DMS 273 (cell line): Measurements from ENCODE around the gene MGLL.

Source experiments
- DNase-seq: peaks from one replicate; lab custom pipeline; 2025; ENCODE audit not compliant: unreplicated experiment; lab: John Stamatoyannopoulos, UW

Gene MGLL

DNA sequence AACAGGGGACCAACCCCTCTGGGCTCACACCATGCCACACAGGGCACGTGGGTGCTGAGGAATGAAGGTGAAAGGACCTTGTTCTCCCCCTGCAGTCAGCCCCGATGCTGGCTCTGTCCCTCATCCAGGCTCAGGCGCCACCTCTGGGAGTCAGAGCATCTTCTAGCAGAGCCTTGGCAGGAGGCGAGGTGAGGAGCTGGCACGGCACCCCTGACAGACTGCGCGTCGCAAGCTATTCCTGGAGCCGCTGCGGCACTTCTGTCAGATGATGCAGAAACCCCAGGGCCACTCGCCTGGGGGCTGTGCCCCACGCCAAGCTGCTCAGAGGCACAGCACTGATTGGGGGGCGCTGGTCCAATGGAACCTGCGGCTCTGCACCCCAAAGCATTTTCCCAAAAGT lies 62.0 kb downstream of the MGLL start:
- DNase-seq = peak; percentile 32

GRCh38 chr3:127759826-127760225 lies 62.5 kb downstream of the MGLL start:
- DNase-seq = no peak

- DNase-seq = no peak
These were observed 64.3 kb downstream of the MGLL start for GRCh38 chr3:127758013-127758412.

GRCh38 chr3:127755305-127755681 lies 67.0 kb downstream of the MGLL start:
- DNase-seq = no peak

- DNase-seq = no peak
These were observed 67.7 kb downstream of the MGLL start for GRCh38 chr3:127754411-127755304.

DNA sequence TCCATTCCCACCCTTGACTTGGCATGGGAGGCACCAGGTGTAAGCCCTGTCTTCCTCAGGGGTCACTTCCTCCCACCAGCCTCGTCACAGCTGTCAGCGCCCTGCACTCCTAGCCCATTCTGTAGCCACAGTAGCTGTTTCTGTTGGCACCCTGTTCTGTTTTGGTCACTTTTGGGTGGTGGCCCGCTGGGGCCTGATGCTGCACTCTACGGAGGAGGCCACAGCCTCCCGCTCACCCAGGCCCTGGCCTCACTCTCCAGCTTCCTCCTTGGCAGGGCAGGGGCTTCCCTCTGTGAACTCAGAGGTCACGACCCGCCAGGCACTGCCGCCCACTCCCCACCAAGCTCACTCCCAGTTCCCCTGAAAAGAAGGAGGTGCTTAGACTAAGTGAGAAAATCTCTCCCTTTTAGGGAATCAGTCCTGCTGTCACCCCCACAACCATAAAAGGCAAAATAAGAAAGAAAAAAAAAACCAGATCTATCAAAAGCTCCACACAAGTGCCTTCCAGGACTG lies 68.4 kb downstream of the MGLL start:
- no peak for DNase-seq

- no peak for DNase-seq
These were observed 69.0 kb downstream of the MGLL start for GRCh38 chr3:127753338-127753737.

DNA sequence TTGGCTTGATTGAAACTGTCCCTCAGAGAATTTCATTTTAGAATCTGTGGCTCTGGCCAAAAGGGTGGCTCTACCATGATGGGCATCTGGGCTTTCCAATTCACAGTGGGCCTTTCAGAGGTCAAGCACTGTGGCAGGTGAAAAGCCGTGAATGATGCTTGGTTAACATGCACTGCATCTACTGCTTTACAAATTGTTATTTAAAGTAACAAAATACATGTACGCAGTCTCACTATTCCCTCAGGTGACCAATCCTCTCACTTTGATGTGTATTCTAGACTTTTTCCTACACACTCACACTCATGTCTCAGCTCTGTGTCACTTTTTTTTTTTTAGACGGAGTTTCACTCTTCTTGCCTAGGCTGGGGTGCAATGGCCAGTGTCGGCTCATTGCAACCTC lies 70.5 kb downstream of the MGLL start:
- DNase-seq = no peak

DNA sequence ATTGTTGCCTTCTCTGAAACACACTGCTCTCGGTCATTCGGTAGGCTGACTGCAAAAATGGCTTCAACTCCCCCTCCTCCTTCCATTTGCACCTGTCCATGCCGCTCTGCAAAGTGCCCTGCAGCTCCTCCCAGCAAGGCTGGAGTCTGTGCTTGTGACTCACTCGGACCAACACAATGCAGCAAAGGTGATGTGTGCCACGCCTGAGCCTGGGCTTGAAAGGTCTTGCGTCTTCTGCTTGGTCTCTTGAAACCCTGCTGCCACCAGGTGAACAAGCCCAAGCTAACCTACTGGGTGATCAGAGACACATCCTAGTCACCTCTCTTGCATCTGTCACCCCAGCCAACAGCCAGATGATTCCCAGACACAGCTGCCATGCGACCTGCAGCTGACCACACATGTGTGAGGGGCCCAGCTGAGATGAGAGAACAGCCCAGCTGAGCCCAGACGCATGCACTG lies 71.1 kb downstream of the MGLL start:
- no peak for DNase-seq

DNA sequence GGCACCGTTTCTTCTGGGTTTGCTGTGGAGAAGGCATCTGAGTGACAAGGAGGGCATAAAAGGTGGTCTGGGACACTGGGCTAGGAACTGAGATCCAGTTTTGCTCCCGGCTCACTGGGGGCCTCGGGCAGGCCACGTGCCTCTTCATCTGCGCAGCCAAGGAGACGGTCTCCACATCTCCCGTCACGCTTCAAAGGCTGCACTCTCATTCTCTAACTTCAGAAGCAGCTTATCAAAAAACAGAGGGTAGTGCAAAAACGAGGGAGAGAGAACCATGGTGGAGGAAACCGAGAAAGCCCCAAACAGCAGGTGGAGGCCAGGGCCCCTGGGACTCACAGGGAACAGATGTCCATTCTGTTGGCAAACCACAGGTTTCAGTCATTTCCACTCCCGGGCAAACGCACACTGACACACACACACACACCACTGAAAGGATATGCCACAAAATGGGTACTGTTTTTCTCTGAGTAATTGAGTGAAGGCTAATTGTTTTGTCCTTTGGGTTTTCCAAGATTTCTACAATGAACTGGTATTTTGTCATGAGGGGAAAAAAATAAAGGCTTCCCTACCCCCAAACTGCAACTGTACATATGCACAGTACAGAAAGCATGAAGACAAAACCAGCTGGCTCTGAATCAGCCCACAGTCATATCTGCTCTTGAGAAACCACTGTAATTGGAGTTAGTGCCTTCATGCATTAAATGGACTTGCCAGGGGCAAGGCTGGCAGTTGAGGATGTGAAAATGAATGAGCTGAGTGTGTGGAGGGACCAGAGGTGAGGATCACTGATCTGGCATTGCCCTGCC lies 71.9 kb downstream of the MGLL start:
- peak; percentile 95 for DNase-seq

DNA sequence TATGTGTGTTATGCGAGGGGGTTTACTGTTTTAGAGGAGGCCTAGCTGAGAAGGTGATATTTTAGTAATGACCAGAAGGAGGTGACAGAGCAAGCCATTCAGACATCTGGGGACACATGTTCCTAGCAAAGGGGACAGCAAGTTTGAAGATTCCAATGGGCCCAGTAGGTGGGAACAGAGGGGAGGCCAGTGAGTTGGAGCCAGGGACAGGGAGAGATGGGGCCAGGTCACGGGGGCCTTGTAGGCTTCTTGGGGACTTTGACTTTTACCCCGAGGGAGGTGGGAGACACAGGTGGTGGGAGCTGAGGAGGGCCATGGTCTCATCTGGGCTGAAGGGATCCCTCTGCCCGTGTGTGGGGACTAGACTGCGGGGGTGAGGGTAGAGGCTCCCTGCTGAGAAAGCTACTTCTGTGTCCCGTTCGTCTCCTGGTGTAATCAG lies 72.5 kb downstream of the MGLL start:
- peak; percentile 63 for DNase-seq

DNA sequence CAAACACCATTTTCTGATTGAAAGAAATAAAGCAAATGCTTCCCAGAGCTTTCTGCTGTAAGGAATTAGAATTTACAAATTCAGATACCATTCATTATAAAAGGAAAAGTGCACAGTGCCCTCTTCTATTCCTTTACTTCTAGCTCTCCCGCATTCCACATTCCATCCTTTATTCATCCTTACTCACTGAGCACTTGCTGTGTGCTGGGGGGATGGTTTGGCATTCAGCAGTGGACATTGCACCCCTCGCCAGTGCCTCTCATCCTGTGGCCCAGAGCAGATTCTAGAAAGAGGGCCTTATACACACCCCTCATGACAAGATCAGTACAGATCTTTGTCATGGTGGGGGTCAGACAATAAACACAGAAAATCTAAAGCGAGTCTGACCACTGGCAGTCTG lies 73.0 kb downstream of the MGLL start:
- no peak for DNase-seq

DNA sequence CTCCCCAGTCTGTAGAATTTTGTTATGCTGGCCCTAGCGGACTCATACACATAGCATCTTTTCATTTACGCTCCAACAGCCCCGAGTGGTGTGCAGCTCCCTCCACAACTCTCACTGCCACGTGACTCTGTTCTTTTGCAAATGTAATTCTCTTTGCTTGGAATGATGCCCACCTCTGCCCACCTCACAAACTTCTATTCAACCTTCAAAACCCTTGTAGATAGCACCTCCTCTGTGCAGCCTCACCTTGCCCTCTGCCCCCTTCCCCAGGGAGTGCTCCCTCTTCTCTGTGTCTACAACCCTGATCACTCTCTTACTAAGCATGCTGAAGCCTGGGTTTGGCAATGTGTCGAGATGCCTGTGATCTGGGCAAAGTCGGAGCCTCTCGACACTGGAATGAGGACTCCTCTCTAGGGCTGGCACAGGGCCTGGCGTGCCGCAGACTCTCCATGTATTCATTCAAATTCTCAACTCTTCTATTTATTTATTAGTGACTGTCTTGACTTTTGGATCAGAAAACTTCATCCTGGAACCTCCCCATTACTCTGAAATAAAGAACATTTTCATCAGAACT lies 73.5 kb downstream of the MGLL start:
- no peak for DNase-seq

GRCh38 chr3:127747751-127748521 lies 74.4 kb downstream of the MGLL start:
- DNase-seq = peak; percentile 74

DNA sequence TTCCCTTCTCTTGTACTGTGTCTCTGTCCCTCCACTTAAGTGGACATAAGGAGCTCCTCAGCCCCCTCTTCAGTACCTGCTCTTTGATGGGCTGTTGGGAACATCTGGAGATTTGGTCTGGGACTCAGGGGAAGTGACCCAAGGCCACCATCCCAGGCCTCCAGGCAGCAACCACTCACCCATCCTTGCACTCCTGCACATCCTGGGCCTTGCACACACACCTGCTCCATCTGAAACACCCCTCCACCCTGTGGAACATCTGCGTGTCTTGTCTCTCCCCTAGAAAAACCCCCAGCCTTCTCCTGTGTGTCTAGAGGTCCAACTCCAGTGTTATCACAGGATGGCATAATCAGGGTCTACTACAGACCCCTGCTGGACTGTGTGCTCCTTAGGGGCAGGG lies 75.2 kb downstream of the MGLL start:
- no peak for DNase-seq

GRCh38 chr3:127746400-127747057 lies 75.8 kb downstream of the MGLL start:
- no peak for DNase-seq

- DNase-seq = no peak
These were observed 76.5 kb downstream of the MGLL start for GRCh38 chr3:127745656-127746399.

GRCh38 chr3:127744875-127745274 lies 77.4 kb downstream of the MGLL start:
- no peak for DNase-seq

- no peak for DNase-seq
These were observed 78.0 kb downstream of the MGLL start for GRCh38 chr3:127744253-127744815.
